GM12864 (cell line): ENCODE measurements around the gene GMPPA.

ENCODE experiments used
- DNase-seq: peaks from one replicate; pipeline ENCODE4 v3.0.0-alpha.2; 2011; ENCODE audit warnings: low read depth
- H3K4me3 ChIP-seq: 2 replicates; pipeline ENCODE4 v1.5.1; 2011; ENCODE audit warnings: mild to moderate bottlenecking, low read depth, low read length, control low read depth
- CTCF ChIP-seq: IDR thresholded peaks from 2 replicates; pipeline ENCODE4 v1.5.1; 2011; ENCODE audit warnings: low read depth, mild to moderate bottlenecking, moderate library complexity, low read length, control low read depth, inconsistent platforms; ENCODE audit errors: missing control alignments

The GMPPA gene

DNA sequence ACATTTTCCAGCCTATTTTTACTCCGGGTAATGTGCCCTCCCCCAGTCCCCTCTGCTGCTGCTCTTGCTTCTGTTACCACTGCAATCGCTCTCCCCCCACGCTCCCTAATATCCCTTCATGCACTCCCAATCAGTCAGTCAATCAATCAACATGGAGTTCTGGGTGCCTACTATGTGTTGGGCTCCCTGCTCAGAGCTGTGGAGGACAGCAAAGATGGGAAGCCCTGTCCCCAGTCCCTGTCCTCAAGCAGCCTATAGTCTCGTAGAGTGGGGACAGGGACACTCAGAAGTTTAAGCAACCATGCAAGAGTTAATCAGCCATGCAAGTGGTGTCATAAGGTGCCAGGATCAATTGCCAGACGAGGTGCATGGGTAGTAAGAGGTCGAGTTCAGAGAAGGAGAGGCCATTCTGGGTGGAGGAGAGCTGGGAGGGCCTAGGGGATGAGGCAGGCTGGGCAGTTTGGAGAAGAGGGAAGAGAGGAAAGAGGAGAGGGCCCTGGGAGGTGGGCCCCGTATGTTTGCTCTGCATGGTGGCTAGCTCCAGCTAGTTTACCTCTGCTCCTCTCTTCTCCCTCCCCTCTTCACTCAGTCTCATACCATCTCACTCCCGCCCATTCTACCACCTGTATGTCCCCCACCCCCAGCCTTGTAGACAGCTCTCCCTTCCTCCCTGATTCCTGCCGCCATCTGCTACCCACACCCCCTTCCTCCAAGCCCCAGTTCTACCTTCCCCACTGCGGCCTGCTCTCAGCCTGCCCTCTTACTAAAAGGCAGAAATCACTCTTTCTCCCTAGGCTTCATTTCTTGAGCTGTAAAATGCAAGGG is 19.5 kb downstream of the GMPPA start:
- no peak for TF ChIP-seq CTCF
- DNase-seq, result no peak
- H3K4me3 ChIP-seq, result no peak overlapping the region

GRCh38 chr2:219519526-219519916 is 20.8 kb downstream of the GMPPA start:
- H3K4me3 ChIP-seq, result no peak overlapping the region
- DNase-seq, result no peak
- no peak for TF ChIP-seq CTCF

GRCh38 chr2:219520079-219520478 is 21.4 kb downstream of the GMPPA start:
- H3K4me3 ChIP-seq, result no peak overlapping the region
- TF ChIP-seq CTCF, result no peak
- DNase-seq, result no peak

GRCh38 chr2:219521066-219521880 is 22.6 kb downstream of the GMPPA start:
- H3K4me3 ChIP-seq, result no peak overlapping the region
- DNase-seq, result no peak

DNA sequence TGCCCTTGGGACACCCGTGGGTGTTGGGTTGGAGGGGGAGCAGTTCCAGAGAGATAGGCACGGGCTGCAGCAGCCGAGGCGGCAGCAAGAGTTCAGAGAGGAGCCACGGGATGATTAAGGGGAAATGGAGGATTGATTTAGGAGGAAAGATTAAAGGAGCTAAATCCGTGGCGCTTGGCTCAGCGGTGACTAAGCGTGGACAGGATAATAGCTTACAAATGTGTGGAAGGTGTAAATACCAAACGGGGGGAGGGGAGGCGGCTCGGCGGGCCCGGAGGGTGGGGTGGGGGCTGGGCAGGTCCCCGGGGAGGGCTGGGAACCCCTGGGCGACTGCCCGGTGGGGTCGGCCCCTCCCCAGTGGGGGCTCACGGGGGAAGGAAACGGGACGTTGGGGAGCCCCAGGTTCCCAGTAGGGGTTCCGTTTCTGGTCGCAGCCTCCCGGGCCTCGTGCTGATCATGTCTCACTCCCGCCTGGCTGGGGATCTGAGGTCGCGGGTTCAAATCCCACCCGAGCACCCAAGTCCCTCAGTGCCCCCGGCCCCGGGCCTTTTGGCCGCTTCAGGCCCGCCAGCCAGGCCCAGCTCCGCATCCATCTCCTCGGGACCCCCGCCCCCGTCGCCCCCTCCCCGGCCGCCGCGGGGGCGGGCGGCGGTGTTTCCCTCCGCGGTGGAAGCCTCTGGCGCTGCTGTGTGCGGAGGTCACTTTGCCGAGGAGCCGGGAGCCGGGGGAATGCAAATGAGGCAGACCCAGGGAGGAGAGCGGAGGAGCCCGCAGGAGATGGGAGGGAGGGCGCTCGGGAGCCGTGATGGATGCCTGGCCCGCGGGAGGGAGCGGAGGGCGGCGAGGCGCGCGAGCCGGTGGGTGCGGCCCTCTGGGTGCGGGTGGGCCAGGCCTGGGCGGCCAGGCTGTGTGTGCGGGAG is 23.7 kb downstream of the GMPPA start:
- no peak for DNase-seq
- H3K4me3 ChIP-seq, result no peak overlapping the region
- no peak for TF ChIP-seq CTCF

More at GRCh38 chr2:219521066-219521880, 22.6 kb downstream of the GMPPA start:
- peak; percentile 37 for TF ChIP-seq CTCF

GRCh38 chr2:219523031-219523671 is 24.5 kb downstream of the GMPPA start:
- H3K4me3 ChIP-seq, result no peak overlapping the region
- no peak for DNase-seq
- TF ChIP-seq CTCF, result no peak
